ENCODE results near the gene HNF4A. TPM values are rescaled to one million over a fixed set of nuclear protein-coding genes. Genes with fewer than 3 reads are reported as not detected.

HNF4A gene
- total RNA-seq, 2 donors from 2014 or later, result 56.3 to 58.0 TPM

DNA sequence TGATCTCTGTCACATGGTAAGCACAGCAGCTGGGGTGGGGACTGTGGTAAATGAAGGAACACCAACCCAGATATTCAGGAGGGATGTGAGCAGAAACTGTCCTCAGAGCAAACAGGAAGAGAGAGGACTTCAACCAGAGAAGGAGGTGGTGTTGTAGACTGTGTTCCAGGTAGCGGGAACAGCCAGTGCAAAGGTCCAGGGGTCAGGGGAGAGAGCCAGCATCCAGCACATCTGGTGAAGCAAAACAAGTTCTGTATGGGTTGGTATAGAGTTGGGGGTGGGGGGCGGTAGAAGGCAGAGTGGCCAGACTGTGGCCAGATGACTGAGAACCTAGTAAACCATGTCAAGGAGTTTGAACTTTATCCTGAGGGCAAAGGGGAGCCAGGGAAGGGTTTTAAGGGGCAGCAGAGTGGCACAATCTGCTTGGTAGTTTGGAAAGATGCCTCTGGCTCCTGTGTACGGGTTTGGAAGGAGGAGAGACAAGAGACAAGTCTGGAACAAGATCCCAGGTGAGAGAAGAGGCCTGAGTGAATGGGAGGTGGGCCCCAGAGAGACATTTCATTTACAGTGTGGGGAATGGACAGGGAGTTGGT lies 92.4 kb downstream of the HNF4A start:
- DNase-seq, result no peak
- H3K27ac Mint-ChIP-seq, result no peak overlapping the region
- H3K36me3 Mint-ChIP-seq (ENCODE audit: low read depth), result no peaks in the 10 kb centered on the region
- no peak overlapping the region for H3K27ac ChIP-seq (ENCODE audit: low read depth, low read length)
- H3K27me3 ChIP-seq (ENCODE audit: control insufficient read depth, insufficient read depth, low read length, poor library complexity, severe bottlenecking), result no peaks in the 10 kb centered on the region
- TF ChIP-seq, protein P1, sequence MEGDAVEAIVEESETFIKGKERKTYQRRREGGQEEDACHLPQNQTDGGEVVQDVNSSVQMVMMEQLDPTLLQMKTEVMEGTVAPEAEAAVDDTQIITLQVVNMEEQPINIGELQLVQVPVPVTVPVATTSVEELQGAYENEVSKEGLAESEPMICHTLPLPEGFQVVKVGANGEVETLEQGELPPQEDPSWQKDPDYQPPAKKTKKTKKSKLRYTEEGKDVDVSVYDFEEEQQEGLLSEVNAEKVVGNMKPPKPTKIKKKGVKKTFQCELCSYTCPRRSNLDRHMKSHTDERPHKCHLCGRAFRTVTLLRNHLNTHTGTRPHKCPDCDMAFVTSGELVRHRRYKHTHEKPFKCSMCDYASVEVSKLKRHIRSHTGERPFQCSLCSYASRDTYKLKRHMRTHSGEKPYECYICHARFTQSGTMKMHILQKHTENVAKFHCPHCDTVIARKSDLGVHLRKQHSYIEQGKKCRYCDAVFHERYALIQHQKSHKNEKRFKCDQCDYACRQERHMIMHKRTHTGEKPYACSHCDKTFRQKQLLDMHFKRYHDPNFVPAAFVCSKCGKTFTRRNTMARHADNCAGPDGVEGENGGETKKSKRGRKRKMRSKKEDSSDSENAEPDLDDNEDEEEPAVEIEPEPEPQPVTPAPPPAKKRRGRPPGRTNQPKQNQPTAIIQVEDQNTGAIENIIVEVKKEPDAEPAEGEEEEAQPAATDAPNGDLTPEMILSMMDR (conservative IDR thresholded peaks at IDR 0.05), result no peak
- no peaks in the 10 kb centered on the region for H3K36me3 ChIP-seq (ENCODE audit: control insufficient read depth, insufficient read depth, low read length)
- H3K9ac ChIP-seq (ENCODE audit: extremely low read depth, low read length, poor library complexity, severe bottlenecking), result no peak overlapping the region
- no peaks in the 10 kb centered on the region for H3K27me3 Mint-ChIP-seq (ENCODE audit: insufficient read depth)
- H3K9me3 Mint-ChIP-seq, result peaks cover 5% of the 10 kb centered on the region
- no peak overlapping the region for H3K4me3 ChIP-seq (ENCODE audit: low read length)
- peaks cover 24% of the 10 kb centered on the region for H3K4me1 Mint-ChIP-seq
- peaks cover 9% of the 10 kb centered on the region for H3K4me1 ChIP-seq (ENCODE audit: control insufficient read depth, insufficient read depth, low read length)
- H3K9me3 ChIP-seq (ENCODE audit: control insufficient read depth, low read length), result peaks cover 4% of the 10 kb centered on the region
- 80 to 95% methylated on average over 2 to 3 of the region's 3 CpGs for WGBS, 2 experiments (ENCODE audit: insufficient coverage in 1 of 2, insufficient read length in 1 of 2)
- no peak overlapping the region for H3K4me3 Mint-ChIP-seq

DNA sequence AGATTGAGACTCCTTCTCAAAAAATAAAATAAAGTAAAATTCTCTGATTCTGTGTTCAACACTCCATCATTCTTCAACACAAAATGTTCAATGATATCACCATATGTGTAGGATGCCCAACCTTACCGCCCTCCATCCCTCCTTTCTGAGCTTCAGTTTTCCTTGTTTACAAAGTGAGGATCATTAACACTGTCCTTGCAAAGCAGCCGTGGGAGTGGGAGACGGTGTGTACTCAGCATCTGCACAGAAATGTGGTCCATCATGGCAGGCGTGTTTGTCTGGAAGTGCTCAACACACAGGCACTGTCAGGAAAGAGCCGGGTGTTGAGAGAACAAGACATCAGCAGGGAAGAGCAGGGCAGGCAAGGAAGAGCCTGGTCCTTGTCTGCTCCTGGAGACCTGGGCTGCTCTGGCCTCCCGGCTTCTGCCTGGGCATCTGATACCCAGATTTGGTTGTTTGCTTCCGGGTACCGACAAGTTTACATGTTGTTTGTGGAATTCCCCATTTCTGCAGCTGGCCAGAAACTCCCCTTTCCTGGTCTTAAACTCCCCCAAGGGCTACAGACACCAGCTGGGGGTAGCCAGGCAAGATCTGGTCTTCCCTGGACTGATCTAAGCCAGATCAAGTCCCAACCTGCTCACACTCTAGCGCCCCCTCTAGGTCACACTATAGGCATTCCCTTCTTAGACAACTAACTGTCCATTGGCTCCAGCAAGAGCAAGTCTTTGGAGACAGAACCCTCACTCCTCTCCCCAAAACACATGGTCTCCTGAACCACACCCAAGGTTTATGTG lies 93.5 kb downstream of the HNF4A start:
- H3K4me1 ChIP-seq (ENCODE audit: control insufficient read depth, insufficient read depth, low read length), result peaks cover 5% of the 10 kb centered on the region
- no peaks in the 10 kb centered on the region for H3K36me3 ChIP-seq (ENCODE audit: control insufficient read depth, insufficient read depth, low read length)
- peak; percentile 88 for DNase-seq
- no peak overlapping the region for H3K4me3 ChIP-seq (ENCODE audit: low read length)
- no peak overlapping the region for H3K27ac ChIP-seq (ENCODE audit: low read depth, low read length)
- no peaks in the 10 kb centered on the region for H3K27me3 ChIP-seq (ENCODE audit: control insufficient read depth, insufficient read depth, low read length, poor library complexity, severe bottlenecking)
- H3K9me3 ChIP-seq (ENCODE audit: control insufficient read depth, low read length), result peaks cover 4% of the 10 kb centered on the region
- Mint-ChIP-seq H3K27me3 (ENCODE audit: insufficient read depth) (no peaks in the 10 kb centered on the region), H3K36me3 (ENCODE audit: low read depth) (no peaks in the 10 kb centered on the region), H3K9me3 (peaks cover 3% of the 10 kb centered on the region), H3K27ac (no peak overlapping the region), H3K4me1 (peaks cover 20% of the 10 kb centered on the region), H3K4me3 (no peak overlapping the region)
- no peak overlapping the region for H3K9ac ChIP-seq (ENCODE audit: extremely low read depth, low read length, poor library complexity, severe bottlenecking)
- WGBS, 2 experiments (ENCODE audit: insufficient coverage in 1 of 2, insufficient read length in 1 of 2), result 74 to 80% methylated on average over 8 to 9 of the region's 9 CpGs
- TF ChIP-seq, protein P1 (conservative IDR thresholded peaks at IDR 0.05), result peak; percentile 85

DNA sequence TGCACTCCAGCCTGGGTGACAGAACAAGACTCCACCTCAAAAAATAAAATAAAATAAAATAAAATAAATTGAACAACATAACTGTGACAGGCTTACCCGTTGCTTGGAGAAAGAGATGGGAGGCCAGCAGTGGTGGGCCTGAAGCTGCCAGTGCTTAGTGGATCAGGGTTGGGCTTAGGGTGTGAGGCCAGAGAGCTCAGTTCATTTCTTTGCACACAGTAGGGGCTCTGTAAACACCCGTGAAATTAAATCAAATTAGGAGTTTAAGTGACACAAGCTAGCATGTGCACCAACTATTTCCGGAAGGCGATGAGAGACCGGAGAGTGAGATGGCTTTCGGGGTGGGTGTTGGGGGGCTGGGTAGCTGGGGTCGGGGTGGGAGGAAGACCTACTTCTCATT lies 94.4 kb downstream of the HNF4A start:
- TF ChIP-seq, protein P1 (conservative IDR thresholded peaks at IDR 0.05), result no peak
- peaks cover 20% of the 10 kb centered on the region for H3K4me1 Mint-ChIP-seq
- H3K27ac Mint-ChIP-seq, result no peak overlapping the region
- H3K27me3 Mint-ChIP-seq (ENCODE audit: insufficient read depth), result no peaks in the 10 kb centered on the region
- H3K27ac ChIP-seq (ENCODE audit: low read depth, low read length), result no peak overlapping the region
- peaks cover 5% of the 10 kb centered on the region for H3K4me1 ChIP-seq (ENCODE audit: control insufficient read depth, insufficient read depth, low read length)
- no peak overlapping the region for H3K4me3 ChIP-seq (ENCODE audit: low read length)
- no peak overlapping the region for H3K9ac ChIP-seq (ENCODE audit: extremely low read depth, low read length, poor library complexity, severe bottlenecking)
- peaks cover 4% of the 10 kb centered on the region for H3K9me3 ChIP-seq (ENCODE audit: control insufficient read depth, low read length)
- H3K27me3 ChIP-seq (ENCODE audit: control insufficient read depth, insufficient read depth, low read length, poor library complexity, severe bottlenecking), result no peaks in the 10 kb centered on the region
- no peaks in the 10 kb centered on the region for H3K36me3 ChIP-seq (ENCODE audit: control insufficient read depth, insufficient read depth, low read length)
- DNase-seq, result no peak
- no peak overlapping the region for H3K4me3 Mint-ChIP-seq
- WGBS, 2 experiments (ENCODE audit: insufficient coverage in 1 of 2, insufficient read length in 1 of 2), result 80 to 95% methylated on average over 2 to 7 of the region's 7 CpGs
- peaks cover 3% of the 10 kb centered on the region for H3K9me3 Mint-ChIP-seq
- H3K36me3 Mint-ChIP-seq (ENCODE audit: low read depth), result no peaks in the 10 kb centered on the region
